DMS153 (cell line): ENCODE results near the gene DOCK1.
"Not testable (repeated sequence)": the region's sequence is repeated elsewhere in the genome, so short reads cannot be mapped to it uniquely, and the experiment has no call there.

Experiments
- DNase-seq: peaks from one replicate; lab custom pipeline; 2025; lab: John Stamatoyannopoulos, UW

The DOCK1 gene

DNA sequence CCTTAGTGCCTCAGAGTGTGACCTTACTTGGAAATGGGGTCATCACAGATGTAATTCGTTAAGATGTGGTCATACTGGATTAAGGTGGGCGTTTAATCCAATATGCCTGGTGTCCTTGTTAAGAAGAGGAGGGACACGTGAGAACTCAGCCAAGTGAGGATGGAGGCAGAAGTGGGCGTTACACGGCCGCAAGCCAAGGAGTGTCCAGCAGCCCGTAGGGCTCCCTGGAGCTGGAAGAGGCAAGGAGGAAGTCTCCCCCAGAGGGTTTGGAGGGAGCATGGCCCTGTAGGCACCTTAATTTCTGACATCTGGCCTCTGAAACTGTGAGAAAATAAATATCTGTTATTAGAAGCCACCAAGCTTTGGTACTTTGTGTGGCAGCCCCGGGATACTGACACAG is 21.3 kb downstream of the DOCK1 start:
- DNase-seq = no peak

DNA sequence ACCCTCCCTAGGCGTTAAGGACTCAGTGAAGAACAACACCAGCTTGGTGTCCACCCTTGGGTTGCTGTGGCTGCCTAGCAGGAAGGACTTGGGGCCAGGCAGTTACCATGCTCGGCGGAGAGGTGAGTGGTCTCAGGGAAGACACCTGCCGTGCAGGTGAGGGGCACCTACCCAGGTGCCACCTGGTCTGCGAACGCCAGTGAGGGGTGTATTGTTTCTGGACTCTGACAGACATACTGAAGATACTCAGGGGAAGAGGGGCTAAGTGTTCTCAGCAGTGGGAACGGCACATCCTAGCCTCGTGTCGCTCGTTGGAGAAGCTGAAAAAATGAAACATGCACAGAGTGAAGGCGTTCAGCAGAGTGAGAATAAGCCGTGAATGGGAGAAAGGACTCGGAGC is 22.6 kb downstream of the DOCK1 start:
- DNase-seq = no peak

DNA sequence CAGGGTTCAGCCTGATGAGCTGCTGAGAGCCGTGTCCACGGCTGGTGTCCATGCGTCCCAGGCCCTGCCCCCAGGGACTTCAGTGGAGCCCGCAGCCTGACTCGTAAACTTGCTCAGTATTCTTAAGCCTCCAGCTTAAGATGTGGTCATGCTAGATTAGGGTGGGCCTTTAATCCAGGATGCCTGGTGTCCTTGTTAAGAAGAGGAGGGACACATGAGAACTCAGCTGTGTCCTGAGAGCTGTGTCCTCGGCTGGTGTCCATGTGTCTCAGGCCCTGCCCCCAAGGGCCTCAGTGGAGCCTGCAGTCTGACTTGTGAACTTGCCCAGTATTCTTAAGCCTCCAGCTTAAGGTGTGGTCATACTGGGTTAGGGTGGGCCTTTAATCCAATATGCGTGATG is 23.0 kb downstream of the DOCK1 start:
- no peak for DNase-seq

DNA sequence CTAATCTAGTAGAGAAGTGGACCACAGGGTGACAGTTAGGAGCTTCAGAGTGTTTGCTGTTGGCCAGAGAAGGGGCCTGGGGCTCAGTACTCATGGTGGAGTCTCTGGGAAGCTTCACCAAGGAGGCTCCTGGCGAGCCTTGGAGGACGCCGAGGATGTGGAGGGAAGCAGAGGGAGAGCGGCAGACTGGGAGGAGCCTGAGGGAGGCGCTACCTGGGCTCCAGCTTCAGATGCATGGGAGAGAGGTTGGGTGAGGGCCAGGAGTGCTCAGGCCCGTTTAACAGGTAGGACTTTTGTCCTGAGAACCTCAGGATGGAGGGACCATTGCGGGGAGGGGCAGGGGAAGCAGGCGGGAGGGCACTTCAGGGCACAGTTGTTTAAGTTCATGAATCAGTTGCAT is 24.2 kb downstream of the DOCK1 start:
- DNase-seq = no peak

DNA sequence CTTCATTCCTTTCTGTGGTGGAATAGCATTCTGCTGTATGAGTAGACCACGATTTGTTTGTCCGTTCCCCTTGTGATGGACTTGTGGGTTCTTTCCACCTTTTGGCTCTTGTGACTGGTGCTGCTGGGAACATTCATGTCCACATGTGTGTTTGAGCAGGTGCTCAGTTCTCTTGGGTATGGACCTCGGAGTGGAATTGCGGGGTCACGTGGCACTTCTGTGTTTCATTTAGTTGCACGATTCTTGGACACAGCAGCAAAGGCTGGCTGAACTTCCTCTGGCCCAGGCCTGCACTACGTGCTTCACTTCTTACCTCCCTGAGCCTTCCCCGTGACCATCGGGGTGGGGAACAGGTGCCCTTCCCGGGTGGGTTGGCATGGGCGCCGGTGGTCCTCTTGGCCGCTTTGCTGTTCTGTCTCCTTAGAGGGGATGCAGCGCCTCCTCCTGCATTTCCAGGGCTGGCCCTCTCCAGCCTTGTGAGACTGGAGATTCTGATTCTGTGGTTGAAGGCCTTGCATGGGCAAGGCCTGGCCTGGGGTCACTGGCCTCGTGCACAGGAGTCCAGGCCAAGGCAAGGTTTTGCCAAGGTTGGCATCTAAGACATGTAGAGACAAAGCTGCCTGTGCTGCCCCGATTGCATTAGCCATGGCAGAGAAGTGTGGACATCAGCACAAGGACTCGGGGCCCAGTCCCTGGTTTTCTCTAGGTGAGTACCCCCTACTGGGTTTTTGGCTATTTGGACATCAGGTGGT is 25.1 kb downstream of the DOCK1 start:
- no peak for DNase-seq

DNA sequence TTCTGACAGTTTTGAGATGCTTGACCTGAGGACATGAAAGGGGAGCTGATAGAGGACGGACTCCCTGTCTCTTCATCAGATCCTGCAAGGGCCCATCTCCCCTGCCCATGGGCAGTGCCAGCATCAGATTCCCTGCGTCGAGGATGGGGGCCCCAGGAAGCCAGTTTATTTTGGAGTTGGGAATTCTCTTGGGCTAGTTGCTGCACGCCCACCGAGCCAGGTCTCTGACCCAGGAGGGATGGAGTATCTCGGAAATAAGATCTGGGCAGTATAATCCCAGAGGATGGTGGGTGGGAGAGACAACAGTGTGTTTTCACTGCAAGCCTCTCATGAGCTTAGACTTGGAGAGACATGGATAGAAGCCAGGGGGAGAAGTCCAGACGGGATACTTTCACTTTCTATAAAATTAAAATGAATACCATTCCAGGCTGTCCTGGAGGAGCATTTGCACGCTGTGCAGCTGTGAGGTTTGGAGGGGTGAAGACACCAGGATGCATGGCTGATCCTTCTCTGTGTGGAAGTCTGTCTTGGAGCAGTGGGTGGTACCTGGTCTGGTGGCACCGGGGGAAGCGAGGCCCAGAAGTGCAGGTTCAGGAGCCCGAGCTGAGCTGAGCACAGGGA is 25.8 kb downstream of the DOCK1 start:
- no peak for DNase-seq

DNA sequence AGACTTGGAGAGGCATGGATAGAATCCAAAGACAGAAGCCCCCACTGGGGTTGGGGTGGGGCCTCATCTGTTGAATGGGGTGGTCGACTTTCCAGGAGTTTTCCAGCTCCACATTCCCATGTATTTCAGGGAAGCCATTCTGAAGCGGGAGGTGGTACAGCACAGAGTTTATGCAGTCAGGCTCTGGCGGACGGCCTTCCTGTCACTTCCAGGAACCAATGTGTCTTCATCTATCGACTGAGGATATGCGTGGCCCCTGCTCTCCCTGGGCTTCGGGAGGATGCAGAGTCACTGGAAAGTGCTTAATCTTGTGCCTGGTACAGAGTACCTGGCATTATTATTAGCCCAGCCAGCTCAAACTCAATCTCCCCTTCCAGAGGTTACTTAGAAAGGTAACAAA is 26.3 kb downstream of the DOCK1 start:
- no peak for DNase-seq

DNA sequence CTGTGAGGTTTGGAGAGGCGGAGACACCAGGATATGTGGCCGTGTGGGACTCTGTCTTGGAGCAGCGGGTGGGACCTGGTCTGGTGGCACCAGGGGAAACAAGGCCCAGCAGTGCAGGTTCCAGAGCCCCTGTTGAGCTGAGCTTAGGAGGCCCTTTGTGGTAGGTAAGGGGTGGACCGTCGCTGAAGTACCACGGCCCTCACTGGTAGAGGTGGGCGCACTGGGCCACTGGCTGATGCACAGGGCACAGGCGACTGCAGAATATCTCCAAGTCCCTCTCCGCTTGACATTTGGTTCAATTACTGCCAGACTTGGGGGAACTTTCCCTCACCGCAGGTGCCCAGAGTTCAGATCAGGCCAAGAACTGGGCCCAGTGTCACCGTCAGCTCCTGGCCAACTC is 27.3 kb downstream of the DOCK1 start:
- DNase-seq = no peak

DNA sequence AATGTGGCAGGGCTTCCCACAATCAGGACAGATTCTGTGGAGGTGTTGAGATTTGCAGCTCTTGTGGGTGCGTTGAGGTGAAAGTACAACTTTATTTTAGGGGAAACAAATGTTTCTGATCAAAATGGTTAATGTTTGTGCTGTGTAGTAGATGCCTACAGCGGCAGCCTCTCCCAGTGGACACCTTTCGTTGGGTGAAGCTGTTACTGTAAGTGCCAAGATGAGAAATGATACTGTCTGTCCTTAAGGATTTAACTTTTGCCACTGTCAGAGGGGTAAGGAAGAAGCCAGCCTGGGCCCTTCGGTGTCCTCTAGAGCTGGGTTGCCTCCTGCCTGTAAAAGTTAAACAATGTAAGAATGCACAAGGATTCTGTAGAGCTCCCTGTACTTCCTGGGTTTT is 27.9 kb downstream of the DOCK1 start:
- DNase-seq = no peak

DNA sequence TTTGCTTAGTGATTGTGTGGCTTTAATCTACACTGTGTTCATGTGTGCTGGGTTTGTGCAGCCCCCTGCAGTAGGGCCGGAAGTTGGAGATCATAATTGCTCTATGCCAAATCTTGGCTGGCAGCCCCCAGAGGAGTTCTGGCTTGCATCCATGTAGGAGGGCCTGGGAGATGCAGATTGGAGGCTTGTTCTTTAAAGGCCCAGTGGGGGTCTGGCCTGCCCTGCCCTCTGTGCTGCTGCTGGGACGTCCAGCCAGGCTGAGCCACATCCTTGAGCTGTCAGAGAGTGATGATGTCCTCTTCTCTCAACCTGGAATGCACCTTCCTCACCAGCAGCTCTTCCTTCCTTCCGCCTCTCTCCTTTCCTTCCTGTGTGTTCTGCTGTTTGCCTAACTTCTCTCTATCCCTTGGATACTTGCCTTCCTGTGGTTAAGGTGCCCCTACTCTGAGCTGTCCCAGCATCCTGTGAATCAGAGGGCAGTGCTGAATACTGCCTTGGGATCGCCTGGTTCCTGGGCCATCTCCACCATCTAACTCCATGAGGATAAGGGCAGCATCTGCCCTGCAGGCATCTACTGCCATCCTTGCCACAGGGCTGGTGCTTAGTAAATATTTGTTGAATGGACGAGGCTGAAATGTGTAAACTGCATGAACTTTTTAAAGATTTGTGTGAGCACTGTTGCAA is 30.2 kb downstream of the DOCK1 start:
- DNase-seq = no peak

DNA sequence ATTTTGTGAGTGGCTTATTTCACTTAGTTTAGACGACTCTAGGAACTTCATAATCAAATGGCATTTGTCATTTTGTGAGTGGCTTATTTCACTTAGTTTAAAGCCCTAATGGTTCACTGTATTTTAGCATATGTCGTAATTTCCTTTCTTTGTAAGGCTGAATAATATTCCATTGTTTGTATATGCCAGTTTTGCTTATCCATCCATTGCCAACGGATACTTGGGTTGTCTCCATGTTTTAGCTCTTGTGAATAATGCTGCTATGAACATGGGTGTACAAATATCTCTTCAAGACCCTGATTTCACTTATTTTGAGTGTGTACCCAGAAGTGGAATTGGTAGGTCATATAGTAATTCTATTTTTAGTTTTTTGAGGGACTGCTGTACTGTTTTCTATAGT is 31.8 kb downstream of the DOCK1 start:
- no peak for DNase-seq

DNA sequence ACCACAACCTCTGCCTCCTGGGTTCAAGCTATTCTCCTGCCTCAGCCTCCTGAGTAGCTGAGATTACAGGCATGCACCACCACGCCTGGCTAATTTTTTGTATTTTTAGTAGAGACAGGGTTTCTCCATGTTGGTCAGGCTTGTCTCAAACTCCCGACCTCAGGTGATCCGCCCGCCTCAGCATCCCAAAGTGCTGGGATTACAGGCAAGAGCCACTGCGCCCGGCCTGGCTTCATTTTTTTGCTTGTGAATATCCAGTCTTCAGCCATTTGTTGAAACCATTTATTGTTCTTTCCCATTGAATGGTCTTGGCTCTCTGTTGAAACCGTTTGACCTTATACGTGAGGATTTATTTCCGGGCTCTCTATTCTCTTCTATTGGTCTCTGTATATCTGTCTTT is 32.9 kb downstream of the DOCK1 start:
- DNase-seq = not testable (repeated sequence)

DNA sequence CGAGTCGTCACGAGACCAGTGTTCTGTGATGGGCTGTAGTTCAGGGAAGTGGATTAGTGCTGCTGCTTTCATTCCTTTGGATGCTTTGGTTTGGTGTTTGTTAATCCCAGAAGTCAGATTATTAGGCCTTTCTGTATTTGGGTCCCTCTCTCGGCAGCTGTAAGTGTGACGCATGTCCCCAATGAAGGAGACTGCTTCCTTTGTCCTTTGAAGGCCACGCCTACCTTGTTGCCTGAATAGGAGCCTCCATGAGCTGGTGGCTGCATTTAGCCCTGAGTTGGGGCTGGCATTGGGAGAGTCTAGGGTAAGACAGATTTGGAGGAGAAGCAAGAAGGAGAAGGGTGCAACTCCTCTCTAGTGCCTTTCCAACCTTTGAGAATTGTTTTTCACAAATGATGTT is 34.5 kb downstream of the DOCK1 start:
- no peak for DNase-seq

DNA sequence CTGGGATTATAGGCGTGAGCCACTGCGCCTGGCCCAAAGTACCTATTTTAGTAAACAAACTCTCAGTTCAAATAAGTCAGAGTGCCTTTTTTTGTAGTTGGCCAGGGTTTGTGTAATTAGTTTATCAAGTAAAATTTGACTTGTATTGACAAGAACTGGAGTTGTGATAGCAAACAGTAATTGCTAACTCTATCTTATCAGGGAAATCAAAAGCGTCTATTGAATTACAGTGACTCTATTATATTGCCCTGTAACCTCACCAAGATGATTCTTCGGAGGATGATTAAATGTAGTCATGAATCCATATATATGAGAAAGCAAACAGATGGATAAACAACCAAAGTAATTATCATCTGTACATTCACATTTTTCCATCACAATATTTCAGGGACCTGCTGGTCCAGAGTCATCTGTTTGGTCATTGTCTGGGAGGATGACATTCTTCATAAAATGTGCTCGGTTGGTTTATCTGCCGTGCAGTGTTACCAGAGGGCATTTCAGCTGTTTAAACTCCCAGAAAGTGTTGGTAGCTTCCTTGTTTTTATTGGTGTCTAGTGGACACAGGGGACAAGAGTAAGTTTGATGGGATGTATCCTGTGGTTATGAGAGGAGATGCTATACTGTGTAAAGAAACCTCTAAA is 35.6 kb downstream of the DOCK1 start:
- DNase-seq = peak; percentile 11

DNA sequence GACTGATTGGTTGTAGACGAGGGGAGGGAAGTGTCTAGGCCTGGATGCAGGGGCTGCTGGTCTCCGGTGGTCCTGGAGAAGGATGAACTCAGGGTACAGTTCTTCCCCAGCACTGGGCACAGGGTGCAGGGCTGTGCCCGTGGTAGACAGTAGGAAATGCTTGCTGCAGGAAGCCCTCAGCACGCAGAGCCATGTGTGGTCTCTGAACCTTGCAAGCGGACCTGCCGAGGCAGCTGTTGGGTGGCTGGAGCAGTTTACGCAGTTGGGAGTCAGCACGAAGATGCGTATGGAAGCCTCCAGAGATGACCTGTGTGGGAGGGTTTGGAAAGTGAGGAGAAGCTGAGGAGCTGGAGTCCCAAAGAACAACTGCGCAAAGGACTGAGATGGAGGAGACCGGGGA is 39.0 kb downstream of the DOCK1 start:
- no peak for DNase-seq

DNA sequence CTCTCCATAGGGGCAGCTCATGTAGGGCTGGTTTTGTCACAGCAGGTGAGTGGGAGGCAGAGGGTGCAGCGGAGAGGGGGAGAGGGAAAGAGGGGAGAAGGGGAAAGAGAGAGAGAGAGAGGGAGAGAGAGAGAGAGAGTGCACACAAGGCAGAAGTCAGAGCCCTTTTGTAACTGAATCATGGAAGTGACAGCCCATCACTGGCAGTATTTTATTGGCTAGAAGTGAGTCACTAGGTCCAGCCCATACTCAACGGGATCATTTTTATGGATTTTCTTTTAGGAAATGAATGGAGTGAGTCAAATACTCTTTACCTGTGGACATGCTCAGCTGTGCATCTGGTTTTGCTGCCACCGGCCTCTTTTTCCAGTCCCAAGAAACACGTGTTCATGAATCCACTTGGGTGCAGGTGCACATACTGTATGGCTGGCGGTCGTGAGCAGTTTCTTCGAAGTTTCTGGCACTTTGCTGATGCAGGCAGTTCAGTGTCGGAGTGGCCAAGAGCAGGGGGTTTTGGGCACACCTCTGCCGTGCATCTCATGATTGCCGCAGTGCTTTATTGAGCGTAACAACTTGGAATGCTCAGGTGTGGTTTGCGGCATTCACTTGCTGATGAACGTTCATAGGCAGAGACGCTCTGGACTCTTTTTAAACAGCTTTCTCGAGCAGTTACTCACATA is 40.3 kb downstream of the DOCK1 start:
- DNase-seq = no peak

DNA sequence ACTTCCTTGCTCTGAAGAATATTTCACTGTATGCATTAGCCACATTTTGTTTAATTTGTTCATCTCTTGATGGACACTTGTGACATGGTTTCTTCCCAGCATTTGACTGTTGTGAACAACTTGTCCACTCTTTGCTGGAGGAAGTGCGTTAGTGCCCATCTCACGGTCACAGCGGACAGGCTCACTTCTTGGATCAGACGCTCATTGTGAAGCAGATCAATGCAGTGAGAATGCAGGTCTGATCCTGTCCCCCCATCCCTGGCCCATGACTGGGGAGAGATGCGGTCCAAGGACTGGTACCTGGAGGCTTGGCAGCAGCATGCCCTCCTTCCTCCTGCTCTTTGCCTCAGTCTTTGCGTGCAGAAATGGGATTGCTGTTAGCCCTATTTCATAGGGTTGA is 41.5 kb downstream of the DOCK1 start:
- no peak for DNase-seq

DNA sequence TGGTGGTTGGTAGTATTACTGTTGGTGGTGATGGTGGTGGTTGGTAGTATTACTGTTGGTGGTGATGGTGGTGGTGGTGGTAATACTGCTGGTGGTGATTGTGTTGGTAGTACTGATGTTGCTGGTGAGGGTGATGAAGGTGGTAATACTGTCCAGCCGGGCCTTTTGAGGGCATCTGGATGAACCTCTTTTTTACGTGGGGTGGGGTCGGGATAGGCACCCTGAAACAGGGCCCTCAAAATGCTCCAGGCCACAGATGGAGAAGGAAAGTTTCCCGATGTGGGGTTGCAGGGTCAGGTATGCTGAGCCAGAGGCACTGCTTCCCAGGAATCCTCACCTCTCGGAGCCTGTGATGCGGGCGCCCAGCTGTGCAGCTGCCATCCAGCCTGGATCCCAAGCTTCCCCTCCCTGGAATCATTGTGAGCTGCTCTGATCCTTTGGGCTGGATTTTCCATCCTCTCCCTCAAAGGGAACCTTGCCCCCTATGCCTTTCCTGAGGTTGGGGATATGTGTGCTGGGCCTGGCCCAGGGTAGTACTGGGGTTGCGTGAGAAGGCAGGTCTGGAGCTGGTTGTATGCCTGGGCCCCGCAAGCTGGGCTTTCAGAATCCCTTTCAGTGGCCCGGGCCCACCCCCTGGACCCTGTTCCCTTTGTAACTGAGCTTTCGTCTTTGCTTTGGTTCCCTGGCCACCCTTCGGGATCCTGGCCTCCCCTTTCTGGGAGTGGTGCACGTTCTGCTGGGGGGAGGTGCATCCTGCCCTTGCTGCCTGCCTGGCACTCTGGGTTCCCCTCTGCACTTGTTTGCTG is 43.3 kb downstream of the DOCK1 start:
- no peak for DNase-seq

DNA sequence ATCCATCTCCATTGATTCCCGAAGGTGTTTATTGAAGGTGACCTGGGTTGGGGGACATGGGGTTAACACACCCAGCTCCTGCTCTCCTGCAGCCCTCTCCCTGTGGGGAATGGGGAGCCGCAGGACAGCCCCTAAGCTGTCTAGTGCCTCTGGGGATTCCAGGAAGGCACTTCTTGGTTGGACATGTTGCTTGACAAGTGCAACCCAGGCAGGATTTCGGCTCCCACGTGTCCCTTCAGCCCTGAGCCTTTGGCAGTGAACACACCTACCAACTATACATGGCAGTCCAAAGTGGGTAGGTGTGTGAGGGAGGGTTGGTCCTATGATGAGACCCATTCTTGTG is 43.9 kb downstream of the DOCK1 start:
- DNase-seq = no peak

DNA sequence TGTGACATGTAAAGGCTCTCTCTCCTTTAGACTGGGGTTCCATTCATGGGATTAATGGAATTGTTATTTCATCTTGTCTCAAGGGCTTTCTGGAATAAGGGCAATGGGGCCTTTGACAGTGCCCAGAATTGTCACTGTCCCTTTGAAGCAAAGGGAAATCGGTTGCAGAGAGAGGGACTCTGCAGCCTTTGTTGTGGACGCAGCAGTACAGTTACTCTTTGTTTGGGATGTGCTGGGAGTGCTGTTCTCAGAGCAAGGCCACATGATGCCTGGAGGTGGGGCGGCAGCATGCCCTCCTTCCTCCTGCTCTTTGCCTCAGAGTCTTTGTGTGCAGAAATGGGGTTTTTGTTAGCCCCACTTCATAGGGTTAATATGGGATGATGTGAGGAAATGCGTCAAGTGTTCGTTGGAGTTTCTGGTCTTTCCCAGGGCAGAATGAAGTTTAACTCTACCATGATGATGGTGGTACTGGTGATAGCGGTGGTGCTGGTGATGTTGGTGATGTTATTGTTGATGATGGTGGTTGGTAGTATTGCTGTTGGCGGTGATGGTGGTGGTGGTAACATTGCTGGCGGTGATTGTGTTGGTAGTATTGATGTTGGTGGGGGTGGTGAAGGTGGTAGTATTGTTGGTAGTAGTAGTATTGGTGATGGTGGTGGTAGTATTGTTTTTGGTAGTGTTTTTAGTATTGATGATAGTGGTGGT is 45.3 kb downstream of the DOCK1 start:
- DNase-seq = no peak

DNA sequence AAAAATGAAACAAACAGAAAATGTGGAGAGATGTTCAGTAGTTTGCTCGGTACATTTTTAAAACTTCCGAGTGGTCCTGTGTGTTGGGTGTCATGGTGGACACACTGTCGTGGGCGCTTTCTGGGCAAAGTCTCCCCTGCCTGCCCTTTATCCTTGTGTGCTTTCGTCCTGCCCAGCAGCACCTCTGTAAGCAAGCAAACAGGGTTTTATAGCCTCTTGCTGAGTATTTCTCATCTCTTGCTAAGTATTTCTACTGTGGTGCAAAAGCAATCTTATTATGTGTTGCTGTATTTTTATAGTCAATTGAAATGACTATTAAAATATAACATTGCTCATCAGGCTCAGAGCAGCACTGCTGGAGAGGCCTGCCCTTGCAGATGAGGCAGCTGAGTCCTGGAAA is 48.7 kb downstream of the DOCK1 start:
- no peak for DNase-seq
